HUDEP-2 (cell line): ENCODE data around the gene TOP2B.

ENCODE experiments used
- DNase-seq, 76 experiments: peaks; one replicate each; lab custom pipeline; 2025; ENCODE audit not compliant: unreplicated experiment in 76 of 76; lab: John Stamatoyannopoulos, UW

TOP2B gene

GRCh38 chr3:25674670-25675069 lies 10.0 kb upstream of the TOP2B start:
- no peak for DNase-seq

- no peak for DNase-seq
These were observed 9.1 kb upstream of the TOP2B start for GRCh38 chr3:25673738-25674298.

- peak in 31 of 76 experiments; percentile 4 to 68 (median 43) for DNase-seq
These were observed 891 bp upstream of the TOP2B start for GRCh38 chr3:25665315-25666280.

- peak in 58 of 76 experiments; percentile 3 to 70 (median 40) for DNase-seq
These were observed 567 bp downstream of the TOP2B start for GRCh38 chr3:25663869-25664811.

- peak in 8 of 76 experiments; percentile 4 to 41 (median 9) for DNase-seq
These were observed 1.3 kb downstream of the TOP2B start for GRCh38 chr3:25663347-25663868.

GRCh38 chr3:25662736-25663320 lies 1.9 kb downstream of the TOP2B start:
- DNase-seq, result no peak

- DNase-seq, result peak in 7 of 76 experiments; percentile 5 to 29 (median 12)
These were observed 2.8 kb downstream of the TOP2B start for GRCh38 chr3:25661694-25662437.

- no peak for DNase-seq
These were observed 5.9 kb downstream of the TOP2B start for GRCh38 chr3:25658836-25659235.

- no peak for DNase-seq
These were observed 7.4 kb downstream of the TOP2B start for GRCh38 chr3:25657293-25657692.

- no peak for DNase-seq
These were observed 9.0 kb downstream of the TOP2B start for GRCh38 chr3:25655659-25656058.

GRCh38 chr3:25654576-25654975 lies 10.1 kb downstream of the TOP2B start:
- DNase-seq, result no peak

GRCh38 chr3:25653322-25653721 lies 11.4 kb downstream of the TOP2B start:
- DNase-seq, result no peak

- DNase-seq, result no peak
These were observed 11.8 kb downstream of the TOP2B start for GRCh38 chr3:25652921-25653320.

- no peak for DNase-seq
These were observed 15.5 kb downstream of the TOP2B start for GRCh38 chr3:25648925-25649830.

GRCh38 chr3:25648107-25648535 lies 16.6 kb downstream of the TOP2B start:
- DNase-seq, result peak in 72 of 76 experiments; percentile 1 to 87 (median 61)

GRCh38 chr3:25635038-25635437 lies 29.7 kb downstream of the TOP2B start:
- no peak for DNase-seq

GRCh38 chr3:25633919-25634318 lies 30.8 kb downstream of the TOP2B start:
- DNase-seq, result no peak

GRCh38 chr3:25631989-25632388 lies 32.7 kb downstream of the TOP2B start:
- DNase-seq, result no peak
